OCI-LY1 (cell line): ENCODE results near the gene RABL6.
"Not testable (repeated sequence)": the region's sequence is repeated elsewhere in the genome, so short reads cannot be mapped to it uniquely, and the experiment has no call there.

Experiments used
- H2AFZ ChIP-seq: fragments of 200-600 bp; sonication (generic), shearing (Covaris generic); 2 replicates; pipeline ENCODE4 v1.6.0; 2014; ENCODE audit warnings: antibody characterized with exemption, mild to moderate bottlenecking, low read length
- H3F3A ChIP-seq: fragments of 200-600 bp; sonication (generic), shearing (Covaris generic); 2 replicates; pipeline ENCODE4 v1.6.0; 2014; ENCODE audit warnings: mild to moderate bottlenecking, antibody characterized with exemption, low read length, moderate library complexity; ENCODE audit not compliant: insufficient read depth
- H3K27ac ChIP-seq: fragments of 200-600 bp; sonication (generic); 2 replicates; pipeline ENCODE4 v1.5.1; 2014; ENCODE audit warnings: low read length, mixed run types, mild to moderate bottlenecking, low read depth; ENCODE audit not compliant: poor library complexity, severe bottlenecking
- H3K27me3 ChIP-seq: fragments of 200-600 bp; sonication (generic); 2 replicates; pipeline ENCODE4 v1.6.0; 2014; ENCODE audit warnings: antibody characterized with exemption, mild to moderate bottlenecking, low read length, moderate library complexity; ENCODE audit not compliant: insufficient read depth
- H3K36me3 ChIP-seq: fragments of 200-600 bp; sonication (generic); 2 replicates; pipeline ENCODE4 v1.6.1; 2014; ENCODE audit warnings: mild to moderate bottlenecking, antibody characterized with exemption, low read length, moderate library complexity, mixed read lengths; ENCODE audit not compliant: insufficient read depth
- H3K4me1 ChIP-seq: fragments of 200-600 bp; sonication (generic); 2 replicates; pipeline ENCODE4 v1.5.1; 2014; ENCODE audit warnings: mild to moderate bottlenecking, low read length, moderate library complexity; ENCODE audit not compliant: insufficient read depth, severe bottlenecking
- H3K4me2 ChIP-seq: fragments of 200-600 bp; sonication (generic), shearing (Covaris generic); 2 replicates; pipeline ENCODE4 v1.6.1; 2014; ENCODE audit warnings: low read length
- H3K4me3 ChIP-seq: fragments of 200-600 bp; sonication (generic); 2 replicates; pipeline ENCODE4 v1.5.1; 2014; ENCODE audit warnings: low read length, low read depth, mild to moderate bottlenecking, mixed read lengths; ENCODE audit not compliant: poor library complexity, severe bottlenecking
- H3K79me2 ChIP-seq: fragments of 200-600 bp; shearing (Covaris generic); 2 replicates; pipeline ENCODE4 v1.6.1; 2016; ENCODE audit warnings: mixed run types, low read length, mixed read lengths; ENCODE audit not compliant: insufficient read depth
- H3K9ac ChIP-seq: fragments of 200-600 bp; sonication (generic), shearing (Covaris generic); 2 replicates; pipeline ENCODE4 v1.6.1; 2014; ENCODE audit warnings: mild to moderate bottlenecking, low read length, mixed read lengths
- H3K9me2 ChIP-seq: fragments of 200-600 bp; sonication (generic), shearing (Covaris generic); 2 replicates; pipeline ENCODE4 v1.6.1; 2014; ENCODE audit warnings: low read depth, mild to moderate bottlenecking, low read length, mixed read lengths
- H3K9me3 ChIP-seq: fragments of 200-600 bp; shearing (Covaris generic); 2 replicates; pipeline ENCODE4 v1.6.1; 2014; ENCODE audit warnings: low read length, mixed read lengths
- H4K20me1 ChIP-seq: fragments of 200-600 bp; sonication (generic), shearing (Covaris generic); 2 replicates; pipeline ENCODE4 v1.6.0; 2016; ENCODE audit warnings: mild to moderate bottlenecking, low read length; ENCODE audit not compliant: insufficient read depth
- EZH2 ChIP-seq: fragments of 200-600 bp; sonication (generic), shearing (Covaris generic); IDR thresholded peaks from 2 replicates; pipeline ENCODE4 v1.8.0; 2017; ENCODE audit warnings: borderline replicate concordance, mixed run types, mild to moderate bottlenecking, antibody characterized with exemption, low read length, moderate library complexity, mixed read lengths
- TF ChIP-seq, protein P1 (sequence below): fragments of 200-600 bp; sonication (generic), shearing (Covaris generic); IDR thresholded peaks from 2 replicates; pipeline ENCODE4 v1.5.1; 2017; ENCODE audit warnings: mild to moderate bottlenecking, antibody characterized with exemption, low read length, moderate library complexity, mixed read lengths

RABL6 gene

DNA sequence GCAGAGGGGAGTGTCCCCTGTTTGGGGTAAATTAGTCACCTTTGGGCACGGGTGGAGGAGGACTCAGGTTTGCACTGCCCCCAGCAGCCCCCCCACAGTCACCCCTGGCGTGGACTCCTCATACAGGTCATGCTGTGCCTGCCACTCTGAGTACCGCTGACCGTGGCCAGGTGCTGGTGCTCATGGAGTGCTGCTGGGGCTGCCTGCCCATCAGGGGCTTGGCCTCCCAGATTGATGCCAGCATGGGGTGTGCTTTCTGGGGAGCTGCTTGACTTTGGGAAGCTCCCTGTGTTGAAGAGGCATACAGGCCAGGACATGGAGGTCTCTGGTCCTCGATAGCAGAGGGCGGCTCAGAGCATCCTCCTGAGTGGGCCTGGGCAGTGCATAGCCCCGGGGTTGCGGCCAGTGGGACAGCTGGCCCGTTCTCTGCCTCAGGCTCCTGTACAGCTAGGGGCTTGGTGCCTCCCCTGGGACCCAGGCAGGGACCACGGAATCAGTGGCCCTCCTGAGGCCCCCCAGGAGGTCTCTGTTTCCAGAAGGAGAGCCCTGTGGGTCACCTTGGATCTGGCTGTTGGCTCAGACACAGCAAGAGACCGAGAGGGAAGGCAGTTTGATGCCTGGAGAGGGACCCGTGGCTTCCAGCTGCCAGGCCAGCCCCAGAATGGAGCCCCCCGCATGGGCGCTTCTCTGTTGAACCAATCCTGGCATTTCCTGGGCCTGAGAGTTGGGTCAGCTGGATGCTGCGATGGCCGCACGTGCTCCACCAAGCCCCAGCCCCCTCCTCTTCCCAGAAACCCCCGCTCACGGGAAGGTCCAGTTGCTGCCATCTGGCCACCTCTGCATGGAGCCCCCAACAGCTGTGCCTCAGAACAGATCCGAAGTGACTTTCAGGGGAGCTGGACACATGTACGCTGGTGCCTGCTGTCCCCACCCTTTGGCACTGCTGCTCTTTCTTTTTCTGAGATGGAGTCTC, 28.5 kb downstream of the RABL6 start:
- H3K36me3 ChIP-seq: peaks cover 56% of the 10 kb centered on the region

DNA sequence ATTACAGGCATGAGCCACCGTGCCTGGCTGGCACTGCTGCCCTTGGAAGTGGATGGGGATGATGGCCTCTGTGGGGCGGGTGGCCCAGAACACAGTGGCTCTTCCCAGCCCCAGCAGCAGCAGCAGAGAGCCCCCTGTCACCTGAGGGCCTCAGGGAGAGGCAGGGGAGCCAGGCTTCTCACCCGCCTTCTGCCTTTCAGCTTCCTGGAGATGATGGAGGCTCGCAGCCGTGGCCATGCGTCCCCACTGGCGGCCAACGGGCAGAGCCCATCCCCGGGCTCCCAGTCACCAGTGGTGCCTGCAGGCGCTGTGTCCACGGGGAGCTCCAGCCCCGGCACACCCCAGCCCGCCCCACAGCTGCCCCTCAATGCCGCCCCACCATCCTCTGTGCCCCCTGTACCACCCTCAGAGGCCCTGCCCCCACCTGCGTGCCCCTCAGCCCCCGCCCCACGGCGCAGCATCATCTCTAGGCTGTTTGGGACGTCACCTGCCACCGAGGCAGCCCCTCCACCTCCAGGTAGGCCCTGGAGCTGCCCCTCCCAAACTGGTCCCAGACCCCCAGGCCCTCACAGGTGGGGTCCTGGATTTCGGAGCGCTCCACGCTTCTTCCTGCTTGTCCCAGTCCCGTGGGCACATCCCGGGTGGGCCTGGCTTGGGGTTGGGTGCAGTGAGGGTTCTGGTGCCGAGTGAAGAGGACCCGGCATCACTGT, 29.6 kb downstream of the RABL6 start:
- H3K27ac ChIP-seq: no peak overlapping the region
- no peaks in the 10 kb centered on the region for H3F3A ChIP-seq
- H3K27me3 ChIP-seq: no peaks in the 10 kb centered on the region
- TF ChIP-seq, protein P1, sequence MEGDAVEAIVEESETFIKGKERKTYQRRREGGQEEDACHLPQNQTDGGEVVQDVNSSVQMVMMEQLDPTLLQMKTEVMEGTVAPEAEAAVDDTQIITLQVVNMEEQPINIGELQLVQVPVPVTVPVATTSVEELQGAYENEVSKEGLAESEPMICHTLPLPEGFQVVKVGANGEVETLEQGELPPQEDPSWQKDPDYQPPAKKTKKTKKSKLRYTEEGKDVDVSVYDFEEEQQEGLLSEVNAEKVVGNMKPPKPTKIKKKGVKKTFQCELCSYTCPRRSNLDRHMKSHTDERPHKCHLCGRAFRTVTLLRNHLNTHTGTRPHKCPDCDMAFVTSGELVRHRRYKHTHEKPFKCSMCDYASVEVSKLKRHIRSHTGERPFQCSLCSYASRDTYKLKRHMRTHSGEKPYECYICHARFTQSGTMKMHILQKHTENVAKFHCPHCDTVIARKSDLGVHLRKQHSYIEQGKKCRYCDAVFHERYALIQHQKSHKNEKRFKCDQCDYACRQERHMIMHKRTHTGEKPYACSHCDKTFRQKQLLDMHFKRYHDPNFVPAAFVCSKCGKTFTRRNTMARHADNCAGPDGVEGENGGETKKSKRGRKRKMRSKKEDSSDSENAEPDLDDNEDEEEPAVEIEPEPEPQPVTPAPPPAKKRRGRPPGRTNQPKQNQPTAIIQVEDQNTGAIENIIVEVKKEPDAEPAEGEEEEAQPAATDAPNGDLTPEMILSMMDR: no peak
- no peak for TF ChIP-seq EZH2
- no peaks in the 10 kb centered on the region for H4K20me1 ChIP-seq
- H3K4me1 ChIP-seq: peaks cover 13% of the 10 kb centered on the region
- no peaks in the 10 kb centered on the region for H3K79me2 ChIP-seq
- no peak overlapping the region for H3K4me3 ChIP-seq
- H3K36me3 ChIP-seq: peaks cover 46% of the 10 kb centered on the region
- no peak overlapping the region for H2AFZ ChIP-seq
- no peak overlapping the region for H3K4me2 ChIP-seq
- H3K9me3 ChIP-seq: no peaks in the 10 kb centered on the region
- H3K9ac ChIP-seq: no peak overlapping the region
- H3K9me2 ChIP-seq: no peaks in the 10 kb centered on the region

More for the DNA sequence above, 28.5 kb downstream of the RABL6 start:
- H3K9me3 ChIP-seq: no peaks in the 10 kb centered on the region
- H2AFZ ChIP-seq: no peak overlapping the region
- no peak overlapping the region for H3K4me3 ChIP-seq
- H3K9ac ChIP-seq: no peak overlapping the region
- H3K4me1 ChIP-seq: peaks cover 3% of the 10 kb centered on the region
- H3K27ac ChIP-seq: no peak overlapping the region
- no peaks in the 10 kb centered on the region for H3K27me3 ChIP-seq
- no peaks in the 10 kb centered on the region for H3F3A ChIP-seq
- H3K9me2 ChIP-seq: no peaks in the 10 kb centered on the region
- H3K4me2 ChIP-seq: no peak overlapping the region
- TF ChIP-seq, protein P1: no peak
- TF ChIP-seq EZH2: no peak
- H3K79me2 ChIP-seq: no peaks in the 10 kb centered on the region
- no peaks in the 10 kb centered on the region for H4K20me1 ChIP-seq

DNA sequence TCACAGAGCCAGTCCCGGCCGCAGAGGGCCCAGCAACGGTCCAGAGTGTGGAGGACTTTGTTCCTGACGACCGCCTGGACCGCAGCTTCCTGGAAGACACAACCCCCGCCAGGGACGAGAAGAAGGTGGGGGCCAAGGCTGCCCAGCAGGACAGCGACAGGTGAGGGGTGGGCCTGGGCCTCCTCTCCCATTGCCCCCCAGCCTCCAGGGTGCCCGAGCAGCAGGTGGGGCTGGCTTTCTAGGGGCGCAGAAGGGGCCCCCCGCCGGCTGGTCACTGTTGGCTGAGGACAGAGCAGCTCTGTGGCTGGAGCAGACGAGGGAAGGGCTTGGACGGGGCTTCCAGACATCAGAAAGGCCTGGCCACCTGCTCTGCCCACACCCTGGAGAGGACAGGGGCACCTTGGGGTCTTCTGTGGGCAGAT, 30.1 kb downstream of the RABL6 start:
- not testable (repeated sequence) for H3K27ac ChIP-seq, H3F3A ChIP-seq, H3K9ac ChIP-seq, H3K4me2 ChIP-seq, H3K27me3 ChIP-seq, H2AFZ ChIP-seq, H4K20me1 ChIP-seq, H3K79me2 ChIP-seq, H3K9me3 ChIP-seq, H3K9me2 ChIP-seq, H3K4me3 ChIP-seq
- peaks cover 16% of the 10 kb centered on the region for H3K4me1 ChIP-seq
- peaks cover 41% of the 10 kb centered on the region for H3K36me3 ChIP-seq
